ENCODE data around the gene LPCAT1.

DNA sequence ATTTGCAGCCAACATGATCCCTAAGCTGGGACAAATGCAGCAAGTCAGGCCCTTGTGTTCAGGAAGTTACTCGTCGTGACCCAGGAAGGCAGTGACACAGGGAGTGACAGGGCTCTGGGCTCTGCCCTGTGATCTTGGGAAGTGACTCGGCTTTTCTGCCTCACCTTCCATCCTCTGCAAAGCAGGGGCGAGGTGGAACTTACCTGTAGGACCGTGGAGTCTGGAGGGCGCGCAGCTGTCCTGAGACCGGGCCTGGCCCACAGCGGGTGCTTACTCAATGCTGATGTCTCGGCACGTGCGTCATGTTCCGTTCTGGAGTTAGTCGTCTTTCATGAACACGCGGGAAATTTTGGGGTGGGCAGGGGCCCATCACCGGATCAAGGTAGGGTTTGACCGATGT lies 22.8 kb upstream of the LPCAT1 start:
- TF ChIP-seq, protein P1, sequence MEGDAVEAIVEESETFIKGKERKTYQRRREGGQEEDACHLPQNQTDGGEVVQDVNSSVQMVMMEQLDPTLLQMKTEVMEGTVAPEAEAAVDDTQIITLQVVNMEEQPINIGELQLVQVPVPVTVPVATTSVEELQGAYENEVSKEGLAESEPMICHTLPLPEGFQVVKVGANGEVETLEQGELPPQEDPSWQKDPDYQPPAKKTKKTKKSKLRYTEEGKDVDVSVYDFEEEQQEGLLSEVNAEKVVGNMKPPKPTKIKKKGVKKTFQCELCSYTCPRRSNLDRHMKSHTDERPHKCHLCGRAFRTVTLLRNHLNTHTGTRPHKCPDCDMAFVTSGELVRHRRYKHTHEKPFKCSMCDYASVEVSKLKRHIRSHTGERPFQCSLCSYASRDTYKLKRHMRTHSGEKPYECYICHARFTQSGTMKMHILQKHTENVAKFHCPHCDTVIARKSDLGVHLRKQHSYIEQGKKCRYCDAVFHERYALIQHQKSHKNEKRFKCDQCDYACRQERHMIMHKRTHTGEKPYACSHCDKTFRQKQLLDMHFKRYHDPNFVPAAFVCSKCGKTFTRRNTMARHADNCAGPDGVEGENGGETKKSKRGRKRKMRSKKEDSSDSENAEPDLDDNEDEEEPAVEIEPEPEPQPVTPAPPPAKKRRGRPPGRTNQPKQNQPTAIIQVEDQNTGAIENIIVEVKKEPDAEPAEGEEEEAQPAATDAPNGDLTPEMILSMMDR (IDR thresholded peaks at IDR 0.05; ENCODE audit: low read depth, low read length, poor library complexity, severe bottlenecking), result no peak
- TF ChIP-seq EZH2phosphoT487 (IDR thresholded peaks at IDR 0.05; ENCODE audit: borderline replicate concordance, low read length), result no peak
